Esophagus muscularis mucosa (tissue), 4 donors: Measurements from ENCODE around the gene TNFSF12. TPM values are rescaled to one million over a fixed set of nuclear protein-coding genes. Genes with fewer than 3 reads are reported as not detected.

ENCODE experiments used
- DNase-seq: peaks from one replicate; pipeline ENCODE4 v3.0.0-alpha.2; 2017; ENCODE audit errors: extremely low spot score
- H3K27ac ChIP-seq, 4 donors: fragments of 200-600 bp; sonication (generic); replicated peaks in 1 of 4; 1 replicate in 3 of 4; 2 replicates in 1 of 4; pipeline ENCODE4 v1.5.1; 2016 to 2019; ENCODE audit warnings: mild to moderate bottlenecking in 1 of 4
- H3K27me3 ChIP-seq, 4 donors: fragments of 200-600 bp; sonication (generic); one replicate each; pipeline versions ENCODE4 v1.5.1 to v1.6.0; 2016 to 2019
- H3K36me3 ChIP-seq, 4 donors: fragments of 200-600 bp; sonication (generic); one replicate each; pipeline ENCODE4 v1.5.1; 2016 to 2019
- H3K4me1 ChIP-seq, 4 donors: fragments of 200-600 bp; sonication (generic); one replicate each; pipeline ENCODE4 v1.5.1; 2016 to 2019
- H3K4me3 ChIP-seq, 4 donors: fragments of 200-600 bp; sonication (generic); 1 replicate in 2 of 4; 2 replicates in 2 of 4; pipeline ENCODE4 v1.5.1; 2016 to 2019; ENCODE audit warnings: mild to moderate bottlenecking in 4 of 4, moderate library complexity in 1 of 4
- H3K9me3 ChIP-seq, 4 donors: fragments of 200-600 bp; sonication (generic); 1 replicate in 3 of 4; 2 replicates in 1 of 4; pipeline ENCODE4 v1.5.1; 2016 to 2019
- EP300 ChIP-seq: sonication (generic); formaldehyde crosslinking; IDR thresholded peaks from one replicate; pipeline ENCODE4 v1.6.1; 2017; ENCODE audit warnings: antibody characterized with exemption
- POLR2A ChIP-seq: fragments of 450-650 bp; IDR thresholded peaks from one replicate; pipeline ENCODE4 v1.6.1; 2017; ENCODE audit warnings: antibody characterized with exemption, moderate library complexity, mild to moderate bottlenecking, low read depth
- POLR2AphosphoS5 ChIP-seq, 2 donors: sonication (generic); formaldehyde crosslinking; IDR thresholded peaks; one replicate each; pipeline ENCODE4 v1.6.1; 2017; ENCODE audit warnings: antibody characterized with exemption in 2 of 2
- WGBS: methylation state at CpG from one replicate; pipeline ENCODE4 v1.1.5; 2018; 5-methylcytosine and 5-hydroxymethylcytosine counted together
- intact Hi-C: fragments of 100-400 bp; cut with DNase I; formaldehyde crosslinking; loops from one replicate; pipeline ENCODE4 v1.15.1; 2023
- total RNA-seq, 4 donors: library from RNA; depleted of rRNA; stranded (reverse); fragments of >200 nt; gene quantifications; one replicate each; pipeline versions ENCODE4 v1.1.0 to v1.2.1, GENCODE V29; 2016
- TF ChIP-seq, protein P1 (sequence below), 3 experiments: fragments of 200-600 bp in 2 of 3; fragments of 450-650 bp in 1 of 3; sonication (generic) in 2 of 3; IDR thresholded peaks; one replicate each; pipeline ENCODE4 v1.5.1; 2017 to 2019; ENCODE audit warnings: antibody characterized with exemption in 3 of 3, mild to moderate bottlenecking in 2 of 3, moderate library complexity in 1 of 3

Gene TNFSF12
- total RNA-seq, 4 donors from 2014 or later, result 102 to 136 (median 122) TPM

GRCh38 chr17:7503521-7503920 lies 45.3 kb upstream of the TNFSF12 start:
- DNase-seq, result no peak
- H3K27me3 ChIP-seq, result no peaks in the 10 kb centered on the region
- no peak overlapping the region for H3K4me3 ChIP-seq
- TF ChIP-seq POLR2AphosphoS5 (IDR thresholded peaks at IDR 0.05), result no peak
- no peak for TF ChIP-seq POLR2A
- TF ChIP-seq, protein P1, sequence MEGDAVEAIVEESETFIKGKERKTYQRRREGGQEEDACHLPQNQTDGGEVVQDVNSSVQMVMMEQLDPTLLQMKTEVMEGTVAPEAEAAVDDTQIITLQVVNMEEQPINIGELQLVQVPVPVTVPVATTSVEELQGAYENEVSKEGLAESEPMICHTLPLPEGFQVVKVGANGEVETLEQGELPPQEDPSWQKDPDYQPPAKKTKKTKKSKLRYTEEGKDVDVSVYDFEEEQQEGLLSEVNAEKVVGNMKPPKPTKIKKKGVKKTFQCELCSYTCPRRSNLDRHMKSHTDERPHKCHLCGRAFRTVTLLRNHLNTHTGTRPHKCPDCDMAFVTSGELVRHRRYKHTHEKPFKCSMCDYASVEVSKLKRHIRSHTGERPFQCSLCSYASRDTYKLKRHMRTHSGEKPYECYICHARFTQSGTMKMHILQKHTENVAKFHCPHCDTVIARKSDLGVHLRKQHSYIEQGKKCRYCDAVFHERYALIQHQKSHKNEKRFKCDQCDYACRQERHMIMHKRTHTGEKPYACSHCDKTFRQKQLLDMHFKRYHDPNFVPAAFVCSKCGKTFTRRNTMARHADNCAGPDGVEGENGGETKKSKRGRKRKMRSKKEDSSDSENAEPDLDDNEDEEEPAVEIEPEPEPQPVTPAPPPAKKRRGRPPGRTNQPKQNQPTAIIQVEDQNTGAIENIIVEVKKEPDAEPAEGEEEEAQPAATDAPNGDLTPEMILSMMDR (IDR thresholded peaks at IDR 0.05), result no peak
- no peak for TF ChIP-seq EP300
- no peak overlapping the region for H3K27ac ChIP-seq
- WGBS, result 93% methylated on average over 8 of the region's 8 CpGs
- H3K4me1 ChIP-seq, result no peaks in the 10 kb centered on the region
- H3K9me3 ChIP-seq, result no peaks in the 10 kb centered on the region
- intact Hi-C loops, result no loop called here
- peaks cover 65 to 100% (median 96%) of the 10 kb centered on the region in 4 donors for H3K36me3 ChIP-seq

DNA sequence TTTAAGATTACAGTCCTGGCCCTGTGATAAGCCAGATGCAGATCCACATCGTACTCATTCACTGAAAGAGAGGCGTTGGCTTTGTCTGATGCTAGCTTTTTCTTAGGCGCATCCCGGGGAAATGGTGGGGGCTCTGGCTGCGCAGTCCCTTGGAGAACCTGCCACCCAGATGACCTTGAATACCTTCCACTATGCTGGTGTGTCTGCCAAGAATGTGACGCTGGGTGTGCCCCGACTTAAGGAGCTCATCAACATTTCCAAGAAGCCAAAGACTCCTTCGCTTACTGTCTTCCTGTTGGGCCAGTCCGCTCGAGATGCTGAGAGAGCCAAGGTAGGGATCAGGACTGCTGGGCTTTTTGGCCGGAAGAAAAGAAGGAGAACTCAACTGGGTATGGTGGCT lies 40.7 kb upstream of the TNFSF12 start:
- intact Hi-C loops, result no loop called here
- H3K36me3 ChIP-seq, result peaks cover 63 to 100% (median 96%) of the 10 kb centered on the region in 4 donors
- H3K27me3 ChIP-seq, result no peaks in the 10 kb centered on the region
- no peak for TF ChIP-seq EP300
- TF ChIP-seq POLR2A, result no peak
- TF ChIP-seq, protein P1 (IDR thresholded peaks at IDR 0.05), result no peak
- no peak for TF ChIP-seq POLR2AphosphoS5 (IDR thresholded peaks at IDR 0.05)
- WGBS, result 82% methylated on average over 6 of the region's 11 CpGs
- no peak for DNase-seq
- no peaks in the 10 kb centered on the region for H3K4me1 ChIP-seq
- no peak overlapping the region for H3K4me3 ChIP-seq
- no peaks in the 10 kb centered on the region for H3K9me3 ChIP-seq
- no peak overlapping the region for H3K27ac ChIP-seq

DNA sequence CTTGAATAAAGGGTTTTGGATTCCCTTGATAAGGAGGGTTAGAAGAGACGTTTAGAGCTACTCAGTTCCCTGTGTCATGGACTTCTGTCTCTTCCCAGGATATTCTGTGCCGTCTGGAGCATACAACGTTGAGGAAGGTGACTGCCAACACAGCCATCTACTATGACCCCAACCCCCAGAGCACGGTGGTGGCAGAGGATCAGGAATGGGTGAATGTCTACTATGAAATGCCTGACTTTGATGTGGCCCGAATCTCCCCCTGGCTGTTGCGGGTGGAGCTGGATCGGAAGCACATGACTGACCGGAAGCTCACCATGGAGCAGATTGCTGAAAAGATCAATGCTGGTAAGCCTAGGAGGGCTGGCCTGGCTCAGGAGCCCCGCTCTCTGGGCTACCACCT lies 40.0 kb upstream of the TNFSF12 start:
- DNase-seq, result no peak

GRCh38 chr17:7509937-7510336 lies 38.9 kb upstream of the TNFSF12 start:
- intact Hi-C loops, result no loop called here
- whole genome bisulfite sequencing, result 76% methylated on average over 5 of the region's 5 CpGs
- H3K4me3 ChIP-seq, result no peak overlapping the region
- H3K27me3 ChIP-seq, result no peaks in the 10 kb centered on the region
- no peaks in the 10 kb centered on the region for H3K9me3 ChIP-seq
- H3K4me1 ChIP-seq, result peaks cover 0 to 2% (median 0%) of the 10 kb centered on the region in 4 donors
- no peak for TF ChIP-seq POLR2A
- no peak for TF ChIP-seq EP300
- no peak for TF ChIP-seq POLR2AphosphoS5 (IDR thresholded peaks at IDR 0.05)
- TF ChIP-seq, protein P1 (IDR thresholded peaks at IDR 0.05), result no peak
- no peak overlapping the region for H3K27ac ChIP-seq
- peaks cover 54 to 97% (median 93%) of the 10 kb centered on the region in 4 donors for H3K36me3 ChIP-seq
- DNase-seq, result no peak

More for the DNA sequence above, 40.0 kb upstream of the TNFSF12 start:
- Histone ChIP-seq H3K27me3 (no peaks in the 10 kb centered on the region), H3K27ac (no peak overlapping the region), H3K4me3 (no peak overlapping the region), H3K36me3 (peaks cover 61 to 100% (median 96%) of the 10 kb centered on the region in 4 donors), H3K9me3 (no peaks in the 10 kb centered on the region), H3K4me1 (no peaks in the 10 kb centered on the region)
- 91% methylated on average over 9 of the region's 9 CpGs for WGBS
- no peak for TF ChIP-seq EP300
- no peak for TF ChIP-seq POLR2A
- TF ChIP-seq, protein P1 (IDR thresholded peaks at IDR 0.05), result no peak
- TF ChIP-seq POLR2AphosphoS5 (IDR thresholded peaks at IDR 0.05), result no peak
- intact Hi-C loops, result no loop called here

GRCh38 chr17:7511108-7511507 lies 37.8 kb upstream of the TNFSF12 start:
- H3K9me3 ChIP-seq, result no peaks in the 10 kb centered on the region
- WGBS, result 62% methylated on average over 10 of the region's 10 CpGs
- peaks cover 52 to 90% (median 82%) of the 10 kb centered on the region in 4 donors for H3K36me3 ChIP-seq
- H3K4me3 ChIP-seq, result no peak overlapping the region
- no peaks in the 10 kb centered on the region for H3K27me3 ChIP-seq
- intact Hi-C loops, result no loop called here
- H3K4me1 ChIP-seq, result peaks cover 0 to 6% (median 0%) of the 10 kb centered on the region in 4 donors
- TF ChIP-seq, protein P1 (IDR thresholded peaks at IDR 0.05), result no peak
- TF ChIP-seq POLR2AphosphoS5 (IDR thresholded peaks at IDR 0.05), result no peak
- DNase-seq, result no peak
- H3K27ac ChIP-seq, result no peak overlapping the region
